Subcutaneous adipose tissue (tissue), 4 donors: ENCODE measurements around the gene PRR3. TPM values are rescaled to one million over a fixed set of nuclear protein-coding genes. Genes with fewer than 3 reads are reported as not detected.

ENCODE experiments used
- CTCF ChIP-seq: fragments of 450-650 bp; IDR thresholded peaks from one replicate; pipeline ENCODE4 v1.5.1; 2016; ENCODE audit warnings: low read depth, mild to moderate bottlenecking, control low read depth, antibody characterized with exemption, moderate library complexity
- total RNA-seq, 4 donors: library from RNA; depleted of rRNA; stranded (reverse); fragments of >200 nt; gene quantifications; one replicate each; pipeline ENCODE4 v1.1.0, GENCODE V29; 2016

The PRR3 gene
- total RNA-seq, result 1 to 10 TPM; 2.4 to 4.4 (median 4.2) TPM

GRCh38 chr6:30556906-30557682, at the start of gene PRR3:
Gene PRR3 (plus strand): TSS chr6:30557295. CDS start chr6:30557345, 50 bp downstream.
- TF ChIP-seq CTCF, result no peak

- no peak for TF ChIP-seq CTCF
Observed at GRCh38 chr6:30507849-30508827, 49.0 kb upstream of the PRR3 start.

- TF ChIP-seq CTCF, result no peak
Observed at GRCh38 chr6:30508890-30509736, 48.0 kb upstream of the PRR3 start.

GRCh38 chr6:30510419-30511168, 46.5 kb upstream of the PRR3 start:
- no peak for TF ChIP-seq CTCF

GRCh38 chr6:30511169-30511546, 45.9 kb upstream of the PRR3 start:
- no peak for TF ChIP-seq CTCF

GRCh38 chr6:30513451-30513850, 43.6 kb upstream of the PRR3 start:
- TF ChIP-seq CTCF, result no peak
